Keratinocyte (primary cell): Measurements from ENCODE around the gene GOT1. TPM values are rescaled to one million over a fixed set of nuclear protein-coding genes. Genes with fewer than 3 reads are reported as not detected.

Experiments used
- DNase-seq: peaks from one replicate; pipeline ENCODE4 v3.0.0-alpha.2; 2011; ENCODE audit warnings: low read depth, missing footprints, low spot score
- FAIRE-seq: peaks from 2 replicates; lab custom pipeline; 2011; peaks lifted over from hg19 to GRCh38; lab: Jason Lieb, UNC
- H2AFZ ChIP-seq: 2 replicates; pipeline ENCODE4 v1.6.0; 2012; ENCODE audit warnings: low read length, control low read depth, inconsistent platforms; ENCODE audit not compliant: control insufficient read depth
- H3K27ac ChIP-seq: 2 replicates; pipeline ENCODE4 v1.5.1; 2011; ENCODE audit warnings: low read length; ENCODE audit not compliant: control insufficient read depth, insufficient read depth
- H3K27me3 ChIP-seq: 3 replicates; pipeline ENCODE4 v1.6.0; 2011; ENCODE audit warnings: low read length; ENCODE audit not compliant: control insufficient read depth, insufficient read depth; ENCODE audit errors: extremely low read depth
- H3K36me3 ChIP-seq, 2 experiments: 2 replicates in 1 of 2; 3 replicates in 1 of 2; pipeline ENCODE4 v1.5.1; 2011; ENCODE audit warnings: low read length in 2 of 2, mild to moderate bottlenecking in 1 of 2; ENCODE audit not compliant: control insufficient read depth in 2 of 2, insufficient read depth in 2 of 2; ENCODE audit errors: extremely low read depth in 1 of 2
- H3K4me1 ChIP-seq: 3 replicates; pipeline ENCODE4 v1.5.1; 2011; ENCODE audit warnings: low read length; ENCODE audit not compliant: control insufficient read depth, insufficient read depth; ENCODE audit errors: extremely low read depth
- H3K4me2 ChIP-seq: 3 replicates; pipeline ENCODE4 v1.6.0; 2011; ENCODE audit warnings: low read depth, low read length; ENCODE audit not compliant: control insufficient read depth, insufficient read depth; ENCODE audit errors: extremely low read depth
- H3K4me3 ChIP-seq, 3 experiments: fragments of 200-600 bp in 1 of 3; sonication (generic) in 1 of 3; 2 replicates in 2 of 3; 3 replicates in 1 of 3; pipeline ENCODE4 v1.5.1; 2011 to 2016; ENCODE audit warnings: low read length in 3 of 3, mild to moderate bottlenecking in 3 of 3, control low read depth in 2 of 3, inconsistent platforms in 1 of 3, low read depth in 1 of 3, mixed read lengths in 1 of 3, mixed run types in 1 of 3, moderate library complexity in 1 of 3; ENCODE audit not compliant: control insufficient read depth in 2 of 3, insufficient read depth in 2 of 3; ENCODE audit errors: extremely low read depth in 1 of 3
- H3K79me2 ChIP-seq: 2 replicates; pipeline ENCODE4 v1.6.0; 2012; ENCODE audit warnings: low read length; ENCODE audit not compliant: control insufficient read depth, insufficient read depth
- H3K9ac ChIP-seq: 3 replicates; pipeline ENCODE4 v1.6.0; 2011; ENCODE audit warnings: low read length; ENCODE audit not compliant: control insufficient read depth, insufficient read depth; ENCODE audit errors: extremely low read depth
- H3K9me1 ChIP-seq: 3 replicates; pipeline ENCODE4 v1.6.0; 2011; ENCODE audit warnings: low read length; ENCODE audit not compliant: control insufficient read depth, insufficient read depth; ENCODE audit errors: extremely low read depth
- H3K9me3 ChIP-seq: 2 replicates; pipeline ENCODE4 v1.5.1; 2012; ENCODE audit warnings: low read depth, low read length; ENCODE audit not compliant: control insufficient read depth
- H4K20me1 ChIP-seq: 3 replicates; pipeline ENCODE4 v1.6.0; 2011; ENCODE audit warnings: low read length; ENCODE audit not compliant: control insufficient read depth, insufficient read depth; ENCODE audit errors: extremely low read depth
- CTCF ChIP-seq, 3 experiments: IDR thresholded peaks in 1 of 3; conservative IDR thresholded peaks in 1 of 3; optimal IDR thresholded peaks in 1 of 3; 2 replicates in 2 of 3; 3 replicates in 1 of 3; pipeline versions ENCODE3 to v1.5.1; 2011; ENCODE audit warnings: low read length in 3 of 3, mild to moderate bottlenecking in 3 of 3, moderate library complexity in 2 of 3, control low read depth in 1 of 3, inconsistent platforms in 1 of 3; ENCODE audit not compliant: insufficient read depth in 2 of 3; ENCODE audit errors: extremely low read depth in 1 of 3
- EZH2 ChIP-seq: IDR thresholded peaks from one replicate; pipeline ENCODE4 v1.6.1; 2012; ENCODE audit warnings: inconsistent platforms, mild to moderate bottlenecking, low read length, moderate library complexity
- dilution Hi-C: fragments of 300-500 bp; cut with MboI; formaldehyde crosslinking; loops from one replicate; pipeline ENCODE4 v1.7.0; 2020; ENCODE audit warnings: low sequenced_read_pairs; ENCODE audit not compliant: extremely low pct_ligation_motif_present
- polyA plus RNA-seq, 5 experiments: library from polyadenylated mRNA; depleted of rRNA in 3 of 5; stranded (reverse) in 3 of 5; stranded (forward) in 1 of 5; unstranded in 1 of 5; fragments of >200 nt; gene quantifications; 1 replicate in 1 of 5; 2 replicates in 3 of 5; 3 replicates in 1 of 5; pipeline versions ENCODE4 v1.2.1 to v1.2.3, GENCODE V29; 2011 to 2012; ENCODE audit warnings: missing spikeins in 2 of 5, low read depth in 1 of 5, low replicate concordance in 1 of 5

The GOT1 gene
- polyA plus RNA-seq, 1 donor (not counting 4 experiments of a cell fraction or from before 2014, with no cell fraction given) = 33.3 TPM

GRCh38 chr10:99427566-99428190 is 2.7 kb downstream of the GOT1 start:
- no peak overlapping the region for H3K27ac ChIP-seq
- peaks cover 2% of the 10 kb centered on the region for H4K20me1 ChIP-seq
- H3K9me3 ChIP-seq = no peaks in the 10 kb centered on the region
- H3K4me2 ChIP-seq = no peak overlapping the region
- H3K9ac ChIP-seq = no peak overlapping the region
- FAIRE-seq (no peak), DNase-seq (no peak)
- peaks cover 6 to 8% of the 10 kb centered on the region in 2 experiments for H3K36me3 ChIP-seq
- no peaks in the 10 kb centered on the region for H3K9me1 ChIP-seq
- H3K4me3 ChIP-seq = no peak overlapping the region
- H3K79me2 ChIP-seq = peaks cover 46% of the 10 kb centered on the region
- H2AFZ ChIP-seq = no peak overlapping the region
- peaks cover 5% of the 10 kb centered on the region for H3K4me1 ChIP-seq
- no peaks in the 10 kb centered on the region for H3K27me3 ChIP-seq
- dilution Hi-C loops = loop anchor here (25.0 kb wide), 1 partner anchor 185 kb away; the partner anchor contains the start of gene SLC25A28
- TF ChIP-seq CTCF (optimal IDR thresholded peaks at IDR 0.05 in 1 of 3, IDR thresholded peaks at IDR 0.05 in 1 of 3, conservative IDR thresholded peaks at IDR 0.05 in 1 of 3; ENCODE audit: extremely low read depth in 1 of 3, insufficient read depth in 2 of 3, low read length in 3 of 3) = no peak
- no peak for TF ChIP-seq EZH2

GRCh38 chr10:99426689-99427088 is 3.7 kb downstream of the GOT1 start:
- Histone ChIP-seq H3K27me3 (no peaks in the 10 kb centered on the region), H3K4me2 (no peak overlapping the region), H3K9me1 (no peaks in the 10 kb centered on the region), H3K4me1 (peaks cover 5% of the 10 kb centered on the region), H3K79me2 (peaks cover 41% of the 10 kb centered on the region), H3K9ac (no peak overlapping the region), H3K27ac (no peak overlapping the region), H3K9me3 (no peaks in the 10 kb centered on the region), H2AFZ (no peak overlapping the region), H3K36me3 (peaks cover 6 to 8% of the 10 kb centered on the region in 2 experiments), H3K4me3 (no peak overlapping the region), H4K20me1 (peaks cover 2% of the 10 kb centered on the region)
- TF ChIP-seq CTCF (optimal IDR thresholded peaks at IDR 0.05 in 1 of 3, IDR thresholded peaks at IDR 0.05 in 1 of 3, conservative IDR thresholded peaks at IDR 0.05 in 1 of 3; ENCODE audit: extremely low read depth in 1 of 3, insufficient read depth in 2 of 3, low read length in 3 of 3) (no peak), EZH2 (no peak)
- dilution Hi-C loops = loop anchor here (25.0 kb wide), 1 partner anchor 186 kb away; the partner anchor contains the start of gene SLC25A28
- DNase-seq = no peak
- no peak for FAIRE-seq
